Uterus (tissue), 4 donors: ENCODE results near the gene TMEM266. TPM values are rescaled to one million over a fixed set of nuclear protein-coding genes. Genes with fewer than 3 reads are reported as not detected.
A peak's percentile ranks its signal among the peaks of the same experiment; 100 is the strongest.

Experiments used
- DNase-seq, 2 donors: peaks; one replicate each; pipeline ENCODE4 v3.0.0-alpha.2; 2019 to 2020
- H3K27ac ChIP-seq, 2 donors: fragments of 200-600 bp; sonication (generic); 1 replicate in 1 of 2; 2 replicates in 1 of 2; pipeline ENCODE4 v1.5.1; 2016 to 2018
- H3K27me3 ChIP-seq, 2 donors: fragments of 200-600 bp; sonication (generic); one replicate each; pipeline ENCODE4 v1.5.1; 2018 to 2019; ENCODE audit warnings: control low read depth in 1 of 2
- H3K36me3 ChIP-seq, 2 donors: fragments of 200-600 bp; sonication (generic); one replicate each; pipeline ENCODE4 v1.5.1; 2019; ENCODE audit warnings: control low read depth in 1 of 2
- H3K4me1 ChIP-seq, 2 donors: fragments of 200-600 bp; sonication (generic); one replicate each; pipeline ENCODE4 v1.5.1; 2018 to 2019; ENCODE audit warnings: control low read depth in 1 of 2
- H3K4me3 ChIP-seq, 2 donors: fragments of 200-600 bp; sonication (generic); 1 replicate in 1 of 2; 2 replicates in 1 of 2; pipeline ENCODE4 v1.5.1; 2018 to 2019; ENCODE audit warnings: mild to moderate bottlenecking in 1 of 2
- H3K9me3 ChIP-seq, 2 donors: fragments of 200-600 bp; sonication (generic); one replicate each; pipeline ENCODE4 v1.5.1; 2019; ENCODE audit warnings: control low read depth in 1 of 2
- POLR2A ChIP-seq, 2 donors: fragments of 450-650 bp; IDR thresholded peaks; one replicate each; pipeline ENCODE4 v1.6.1; 2016; ENCODE audit warnings: antibody characterized with exemption in 2 of 2, mild to moderate bottlenecking in 1 of 2, moderate library complexity in 1 of 2
- intact Hi-C: fragments of 100-400 bp; cut with DNase I; formaldehyde crosslinking; loops from one replicate; pipeline ENCODE4 v1.15.1; 2023; ENCODE audit warnings: low total_unique reads
- total RNA-seq, 4 donors: library from RNA; depleted of rRNA in 3 of 4; stranded (reverse); fragments of >200 nt in 3 of 4; gene quantifications; one replicate each; pipeline versions ENCODE4 v1.1.0 to v1.2.4, GENCODE V29; 2014 to 2023
- TF ChIP-seq, protein P1 (sequence below), 4 experiments: fragments of 200-600 bp in 2 of 4; fragments of 450-650 bp in 2 of 4; sonication (generic) in 2 of 4; IDR thresholded peaks; one replicate each; pipeline ENCODE4 v1.5.1; 2016 to 2019; ENCODE audit warnings: antibody characterized with exemption in 4 of 4, mild to moderate bottlenecking in 2 of 4, moderate library complexity in 1 of 4
- donor health status: DM: yes; HTN: yes; CAD: no.

Gene TMEM266
- total RNA-seq, 4 donors from 2014 or later: 0.35 TPM; not detected in 3

DNA sequence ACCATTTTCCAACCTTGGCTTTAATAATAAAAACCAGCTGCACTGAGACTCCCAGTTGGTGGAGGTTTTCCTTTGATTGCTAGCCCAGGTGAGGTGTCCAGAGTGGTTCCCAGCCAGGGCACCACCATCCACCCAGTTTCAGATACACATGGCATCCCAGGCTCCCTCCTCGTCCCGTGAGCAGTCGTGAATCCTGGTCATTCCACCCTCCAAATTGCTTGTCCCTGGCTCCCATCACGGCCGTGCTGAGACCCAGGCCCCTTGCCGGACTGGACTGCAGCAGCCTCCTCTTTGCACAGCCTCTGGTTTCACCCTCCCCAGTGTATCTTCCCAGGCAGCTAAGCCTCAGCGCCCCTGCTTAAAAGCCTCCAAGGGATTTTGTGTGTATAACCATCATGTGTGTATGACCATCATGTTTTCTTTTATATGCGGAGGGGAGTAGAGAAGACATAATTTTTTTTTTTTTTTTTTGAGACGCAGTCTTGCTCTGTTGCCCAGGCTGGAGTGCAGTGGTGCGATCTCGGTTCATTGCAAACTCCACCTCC is 145.2 kb downstream of the TMEM266 start:
- DNase-seq: no peak
- intact Hi-C loops: no loop called here
- Histone ChIP-seq H3K36me3 (no peaks in the 10 kb centered on the region), H3K4me1 (no peaks in the 10 kb centered on the region), H3K4me3 (no peak overlapping the region), H3K9me3 (no peaks in the 10 kb centered on the region), H3K27me3 (no peaks in the 10 kb centered on the region), H3K27ac (no peak overlapping the region)
- TF ChIP-seq, protein P1, sequence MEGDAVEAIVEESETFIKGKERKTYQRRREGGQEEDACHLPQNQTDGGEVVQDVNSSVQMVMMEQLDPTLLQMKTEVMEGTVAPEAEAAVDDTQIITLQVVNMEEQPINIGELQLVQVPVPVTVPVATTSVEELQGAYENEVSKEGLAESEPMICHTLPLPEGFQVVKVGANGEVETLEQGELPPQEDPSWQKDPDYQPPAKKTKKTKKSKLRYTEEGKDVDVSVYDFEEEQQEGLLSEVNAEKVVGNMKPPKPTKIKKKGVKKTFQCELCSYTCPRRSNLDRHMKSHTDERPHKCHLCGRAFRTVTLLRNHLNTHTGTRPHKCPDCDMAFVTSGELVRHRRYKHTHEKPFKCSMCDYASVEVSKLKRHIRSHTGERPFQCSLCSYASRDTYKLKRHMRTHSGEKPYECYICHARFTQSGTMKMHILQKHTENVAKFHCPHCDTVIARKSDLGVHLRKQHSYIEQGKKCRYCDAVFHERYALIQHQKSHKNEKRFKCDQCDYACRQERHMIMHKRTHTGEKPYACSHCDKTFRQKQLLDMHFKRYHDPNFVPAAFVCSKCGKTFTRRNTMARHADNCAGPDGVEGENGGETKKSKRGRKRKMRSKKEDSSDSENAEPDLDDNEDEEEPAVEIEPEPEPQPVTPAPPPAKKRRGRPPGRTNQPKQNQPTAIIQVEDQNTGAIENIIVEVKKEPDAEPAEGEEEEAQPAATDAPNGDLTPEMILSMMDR (IDR thresholded peaks at IDR 0.05): no peak
- TF ChIP-seq POLR2A (IDR thresholded peaks at IDR 0.05): no peak

DNA sequence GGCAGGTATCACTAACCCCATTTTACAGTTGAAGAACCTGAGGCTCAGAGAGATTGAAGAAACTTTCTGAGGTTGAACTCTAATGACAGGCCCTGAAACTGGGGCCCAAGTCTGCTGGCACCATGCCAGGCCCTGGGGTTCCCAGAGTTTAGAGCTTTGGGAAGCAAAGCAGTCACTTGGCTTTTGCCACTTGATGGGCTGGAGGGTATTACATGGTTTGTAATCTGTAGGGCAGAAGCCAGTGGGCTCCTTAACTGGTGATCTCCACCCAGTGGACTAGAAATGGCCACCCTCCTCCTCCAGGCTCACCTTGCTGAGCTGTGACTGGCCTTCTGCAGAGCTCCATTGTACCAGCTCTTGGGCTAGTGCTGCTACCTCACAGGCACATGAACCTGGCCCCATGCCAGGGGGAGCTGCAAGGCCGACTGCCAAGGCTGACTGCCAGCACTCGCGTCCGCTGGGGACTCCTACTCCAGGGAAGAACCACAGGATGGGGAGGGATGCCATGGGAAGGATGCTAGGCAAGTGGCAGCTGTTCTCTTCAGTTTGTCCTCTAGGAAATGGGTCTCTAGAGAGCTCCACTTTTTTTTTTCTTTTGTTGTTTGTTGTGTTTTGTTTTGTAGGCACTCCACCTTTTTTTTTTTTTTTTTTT is 146.7 kb downstream of the TMEM266 start:
- H3K36me3 ChIP-seq: no peaks in the 10 kb centered on the region
- DNase-seq: peak; percentile 56 to 60
- H3K4me3 ChIP-seq: no peak overlapping the region

DNA sequence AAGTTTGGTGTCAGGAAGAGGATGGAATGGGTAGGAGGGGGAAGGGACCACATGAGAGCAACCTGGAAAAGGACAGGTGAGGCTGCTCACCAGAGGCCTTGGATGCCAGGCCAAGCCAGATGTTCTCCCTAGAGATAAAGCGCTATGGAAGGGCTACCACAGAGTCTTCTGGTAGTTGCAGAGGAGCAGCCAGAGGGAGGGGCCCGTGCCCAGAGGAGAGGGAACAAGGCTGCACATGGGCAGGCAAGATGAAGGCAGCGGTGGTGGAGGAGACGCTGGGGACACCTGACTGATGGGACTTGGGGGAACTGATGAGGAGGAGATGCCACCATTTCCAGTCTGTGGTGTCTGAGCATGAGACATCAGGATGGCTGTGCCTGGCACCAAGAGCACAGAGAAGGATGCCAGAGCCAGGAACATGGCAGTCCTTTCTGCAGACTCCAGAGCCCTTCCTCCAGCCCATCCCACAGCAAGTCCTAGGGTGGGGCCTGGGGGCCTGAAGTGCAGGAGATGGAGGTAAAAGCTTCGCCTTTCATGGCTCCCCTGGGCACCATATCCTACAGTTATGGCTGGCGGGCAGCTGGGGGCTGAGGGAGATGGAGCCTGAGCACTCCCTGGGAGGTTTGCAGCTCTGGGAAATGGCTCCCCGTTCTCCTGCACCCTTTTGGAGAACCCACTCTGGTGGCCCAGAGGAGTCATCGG is 148.4 kb downstream of the TMEM266 start:
- Histone ChIP-seq H3K4me1 (no peaks in the 10 kb centered on the region), H3K27me3 (no peaks in the 10 kb centered on the region), H3K9me3 (no peaks in the 10 kb centered on the region), H3K36me3 (no peaks in the 10 kb centered on the region), H3K4me3 (no peak overlapping the region), H3K27ac (no peak overlapping the region)
- no peak for TF ChIP-seq POLR2A (IDR thresholded peaks at IDR 0.05)
- TF ChIP-seq, protein P1 (IDR thresholded peaks at IDR 0.05): no peak
- intact Hi-C loops: no loop called here
- DNase-seq: no peak

More for the DNA sequence above, 146.7 kb downstream of the TMEM266 start:
- Histone ChIP-seq H3K27me3 (no peaks in the 10 kb centered on the region), H3K9me3 (no peaks in the 10 kb centered on the region), H3K27ac (no peak overlapping the region), H3K4me1 (no peaks in the 10 kb centered on the region)
- TF ChIP-seq, protein P1 (IDR thresholded peaks at IDR 0.05): no peak
- TF ChIP-seq POLR2A (IDR thresholded peaks at IDR 0.05): no peak
- intact Hi-C loops: no loop called here

DNA sequence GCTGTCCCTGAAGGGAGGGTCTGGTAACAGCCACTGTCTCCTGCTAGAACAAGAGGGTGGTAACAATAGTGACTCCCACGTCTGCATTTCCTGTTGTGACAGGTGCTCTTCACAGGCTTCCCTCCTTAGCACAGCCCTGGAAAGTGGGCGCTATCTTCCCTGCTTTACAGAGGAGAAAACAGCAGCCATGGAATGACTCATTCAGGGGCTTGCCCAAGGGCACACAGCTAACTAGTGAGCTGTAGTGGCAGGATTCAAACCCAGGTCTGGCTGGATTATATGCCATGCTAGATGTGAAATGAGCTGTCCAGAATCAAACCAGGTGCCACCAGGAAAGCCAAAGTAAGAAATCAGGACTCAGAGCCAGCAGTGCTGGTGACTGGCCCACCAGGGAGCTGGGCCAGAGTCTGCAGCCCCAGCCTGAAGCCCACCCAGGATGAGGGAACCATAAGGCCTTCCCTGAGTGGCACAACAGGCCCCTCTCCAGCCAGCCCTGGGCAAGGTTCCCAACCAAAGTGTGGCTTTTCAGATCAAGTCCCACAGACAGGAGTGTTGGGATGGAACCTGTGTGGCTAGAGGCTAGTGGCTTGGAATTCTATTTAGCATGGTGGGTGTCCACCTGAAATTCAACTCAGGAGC is 149.1 kb downstream of the TMEM266 start:
- no peak for DNase-seq
- intact Hi-C loops: no loop called here
- H3K4me1 ChIP-seq: no peaks in the 10 kb centered on the region
- H3K9me3 ChIP-seq: no peaks in the 10 kb centered on the region
- no peaks in the 10 kb centered on the region for H3K36me3 ChIP-seq
- H3K4me3 ChIP-seq: no peak overlapping the region
- no peaks in the 10 kb centered on the region for H3K27me3 ChIP-seq
- no peak for TF ChIP-seq POLR2A (IDR thresholded peaks at IDR 0.05)
- no peak overlapping the region for H3K27ac ChIP-seq

DNA sequence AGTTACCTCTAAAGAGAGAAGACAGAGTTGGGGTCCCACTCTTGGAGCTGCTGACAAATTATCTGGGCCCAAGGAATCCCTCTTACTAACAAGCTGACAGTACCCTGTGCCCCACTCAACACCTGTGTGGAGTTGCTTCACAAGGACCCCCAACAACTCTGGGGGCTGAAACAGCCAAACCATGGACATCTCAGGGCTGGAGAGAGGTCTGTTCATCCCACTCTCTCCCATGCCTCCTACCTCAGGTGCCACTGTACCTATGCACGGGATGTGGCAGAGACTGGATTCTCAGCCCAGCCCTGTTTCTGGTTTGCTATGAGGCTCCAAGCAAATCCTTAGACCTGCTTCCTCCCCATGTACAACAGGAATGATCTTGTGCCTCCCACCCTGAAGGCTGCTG is 149.7 kb downstream of the TMEM266 start:
- Histone ChIP-seq H3K4me3 (no peak overlapping the region), H3K9me3 (no peaks in the 10 kb centered on the region), H3K4me1 (no peaks in the 10 kb centered on the region), H3K36me3 (no peaks in the 10 kb centered on the region), H3K27ac (no peak overlapping the region), H3K27me3 (no peaks in the 10 kb centered on the region)
- intact Hi-C loops: no loop called here
- no peak for DNase-seq
- TF ChIP-seq, protein P1 (IDR thresholded peaks at IDR 0.05): no peak
- no peak for TF ChIP-seq POLR2A (IDR thresholded peaks at IDR 0.05)
